Measurements from ENCODE around the gene SPATA33.

DNA sequence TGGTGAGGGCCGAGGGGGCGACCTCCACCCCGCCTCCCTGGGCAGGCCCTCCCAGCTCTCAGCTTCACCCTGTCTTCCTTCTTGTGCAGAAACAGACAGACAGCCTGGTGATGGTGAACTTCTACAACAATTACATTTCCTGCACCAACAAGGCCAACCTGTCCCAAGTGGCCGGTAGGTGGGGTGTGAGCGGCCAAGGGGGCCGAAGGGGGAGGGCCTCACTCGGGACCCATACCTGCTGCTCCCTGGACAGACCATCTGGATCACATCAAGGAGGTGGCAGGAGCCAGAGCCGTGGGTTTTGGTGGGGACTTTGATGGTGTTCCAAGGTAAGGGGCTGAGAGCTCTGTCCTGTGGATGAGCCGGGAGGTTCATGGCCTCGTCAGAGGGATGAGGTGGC lies 20.3 kb upstream of the SPATA33 start:
- TF ChIP-seq, protein P1, sequence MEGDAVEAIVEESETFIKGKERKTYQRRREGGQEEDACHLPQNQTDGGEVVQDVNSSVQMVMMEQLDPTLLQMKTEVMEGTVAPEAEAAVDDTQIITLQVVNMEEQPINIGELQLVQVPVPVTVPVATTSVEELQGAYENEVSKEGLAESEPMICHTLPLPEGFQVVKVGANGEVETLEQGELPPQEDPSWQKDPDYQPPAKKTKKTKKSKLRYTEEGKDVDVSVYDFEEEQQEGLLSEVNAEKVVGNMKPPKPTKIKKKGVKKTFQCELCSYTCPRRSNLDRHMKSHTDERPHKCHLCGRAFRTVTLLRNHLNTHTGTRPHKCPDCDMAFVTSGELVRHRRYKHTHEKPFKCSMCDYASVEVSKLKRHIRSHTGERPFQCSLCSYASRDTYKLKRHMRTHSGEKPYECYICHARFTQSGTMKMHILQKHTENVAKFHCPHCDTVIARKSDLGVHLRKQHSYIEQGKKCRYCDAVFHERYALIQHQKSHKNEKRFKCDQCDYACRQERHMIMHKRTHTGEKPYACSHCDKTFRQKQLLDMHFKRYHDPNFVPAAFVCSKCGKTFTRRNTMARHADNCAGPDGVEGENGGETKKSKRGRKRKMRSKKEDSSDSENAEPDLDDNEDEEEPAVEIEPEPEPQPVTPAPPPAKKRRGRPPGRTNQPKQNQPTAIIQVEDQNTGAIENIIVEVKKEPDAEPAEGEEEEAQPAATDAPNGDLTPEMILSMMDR (IDR thresholded peaks at IDR 0.05 in 4 of 5, conservative IDR thresholded peaks at IDR 0.05 in 1 of 5), result no peak
- TF ChIP-seq POLR2A (IDR thresholded peaks at IDR 0.05), result no peak
